PC-9 (cell line): Measurements from ENCODE around the gene GUCY2D.

ENCODE experiments used
- CTCF ChIP-seq: fragments of 200-600 bp; sonication (generic); conservative IDR thresholded peaks from 2 replicates; pipeline ENCODE4 v1.6.1; 2017; ENCODE audit warnings: mixed run types, antibody characterized with exemption, mild to moderate bottlenecking, moderate library complexity
- EZH2 ChIP-seq: fragments of 200-600 bp; sonication (generic); IDR thresholded peaks from 2 replicates; pipeline ENCODE4 v1.8.0; 2017; ENCODE audit warnings: antibody characterized with exemption, low read depth

DNA sequence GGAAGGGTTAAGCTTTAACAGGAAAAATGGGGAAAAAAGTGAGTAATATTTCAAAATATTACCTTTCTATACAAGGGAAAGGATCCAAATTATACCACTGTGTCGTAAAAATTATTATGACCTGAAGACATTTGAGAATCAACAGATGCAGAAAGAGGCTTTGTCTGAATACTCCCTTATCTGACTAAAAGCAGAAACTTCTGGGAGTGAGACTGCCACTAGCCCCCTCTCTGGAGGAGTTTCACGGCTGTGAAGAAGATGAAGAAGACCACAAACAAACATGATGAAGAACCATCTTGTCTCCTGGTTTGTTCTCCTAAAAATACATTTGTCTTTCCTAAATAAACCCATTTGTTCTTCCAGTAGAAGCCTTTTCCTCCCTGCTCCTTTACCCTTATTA lies 41.0 kb upstream of the GUCY2D start:
- TF ChIP-seq EZH2 (no peak), CTCF (no peak)
